Bronchial epithelial cell (primary cell): Measurements from ENCODE around the gene PRKAG2. TPM values are rescaled to one million over a fixed set of nuclear protein-coding genes. Genes with fewer than 3 reads are reported as not detected.

ENCODE experiments used
- DNase-seq: peaks from one replicate; pipeline ENCODE4 v3.0.0-alpha.2; 2010; ENCODE audit warnings: low read depth
- FAIRE-seq: peaks from 2 replicates; lab custom pipeline; 2011; peaks lifted over from hg19 to GRCh38; lab: Jason Lieb, UNC
- H3K27me3 ChIP-seq: 2 replicates; pipeline ENCODE4 v1.5.1; 2011; ENCODE audit warnings: low read length; ENCODE audit not compliant: control insufficient read depth, insufficient read depth
- H3K36me3 ChIP-seq: 2 replicates; pipeline ENCODE4 v1.5.1; 2011; ENCODE audit warnings: low read length; ENCODE audit not compliant: control insufficient read depth, insufficient read depth
- H3K4me3 ChIP-seq: 2 replicates; pipeline ENCODE4 v1.5.1; 2011; ENCODE audit warnings: mild to moderate bottlenecking, low read depth, low read length, control low read depth
- total RNA-seq: library from RNA; depleted of rRNA; stranded (reverse); fragments of >200 nt; gene quantifications from 2 replicates; pipeline ENCODE4 v1.2.1, GENCODE V29; 2014
- TF ChIP-seq, protein P1 (sequence below): IDR thresholded peaks from 2 replicates; pipeline ENCODE4 v1.5.1; 2011; ENCODE audit warnings: mild to moderate bottlenecking, moderate library complexity, low read length, control low read depth, inconsistent platforms; ENCODE audit not compliant: insufficient read depth, severe bottlenecking

PRKAG2 gene
- total RNA-seq, 1 donor from 2014 or later: 24.5 TPM

DNA sequence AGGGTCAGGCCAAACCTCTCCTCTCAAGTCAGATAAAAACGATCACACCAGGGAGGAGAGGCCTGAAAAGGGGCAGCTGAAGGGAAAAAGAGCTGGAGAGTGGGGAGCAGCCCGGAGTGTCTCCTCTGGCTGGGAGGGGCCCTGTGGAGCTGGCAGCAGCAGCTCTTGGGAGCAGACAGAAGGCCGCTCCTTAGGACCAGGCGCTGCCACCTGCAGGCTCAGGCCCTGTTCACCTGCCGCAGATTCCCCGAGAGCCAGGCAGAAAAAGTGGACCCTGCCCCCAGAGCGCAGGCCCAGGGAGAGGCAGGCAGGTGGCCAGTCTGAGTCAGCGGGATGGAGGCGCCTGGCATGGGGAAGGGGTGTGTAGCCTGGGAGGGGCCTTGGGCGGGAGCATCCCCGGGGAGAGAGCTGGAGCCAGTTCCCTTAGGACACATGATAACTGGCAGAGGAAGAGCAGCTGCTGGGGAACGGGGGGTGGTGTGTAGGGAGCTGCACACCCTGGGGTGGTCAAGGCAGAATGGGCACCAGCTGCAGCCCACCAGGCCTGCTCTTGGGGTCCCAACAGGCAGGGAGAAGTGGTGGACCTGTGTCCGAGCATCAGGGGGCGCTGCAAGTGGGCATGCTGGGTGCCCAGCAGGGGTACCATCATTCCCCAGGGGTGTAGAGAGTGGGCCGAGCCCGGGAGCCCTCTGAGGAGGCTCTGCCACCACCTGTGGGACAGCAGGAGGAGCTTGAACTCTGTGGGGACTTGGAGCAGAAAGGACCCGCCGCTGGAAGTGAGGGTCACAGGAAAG lies 180.0 kb downstream of the PRKAG2 start:
- Histone ChIP-seq H3K36me3 (no peaks in the 10 kb centered on the region), H3K27me3 (no peaks in the 10 kb centered on the region), H3K4me3 (no peak overlapping the region)
- no peak for FAIRE-seq
- DNase-seq: peak; percentile 33
- TF ChIP-seq, protein P1, sequence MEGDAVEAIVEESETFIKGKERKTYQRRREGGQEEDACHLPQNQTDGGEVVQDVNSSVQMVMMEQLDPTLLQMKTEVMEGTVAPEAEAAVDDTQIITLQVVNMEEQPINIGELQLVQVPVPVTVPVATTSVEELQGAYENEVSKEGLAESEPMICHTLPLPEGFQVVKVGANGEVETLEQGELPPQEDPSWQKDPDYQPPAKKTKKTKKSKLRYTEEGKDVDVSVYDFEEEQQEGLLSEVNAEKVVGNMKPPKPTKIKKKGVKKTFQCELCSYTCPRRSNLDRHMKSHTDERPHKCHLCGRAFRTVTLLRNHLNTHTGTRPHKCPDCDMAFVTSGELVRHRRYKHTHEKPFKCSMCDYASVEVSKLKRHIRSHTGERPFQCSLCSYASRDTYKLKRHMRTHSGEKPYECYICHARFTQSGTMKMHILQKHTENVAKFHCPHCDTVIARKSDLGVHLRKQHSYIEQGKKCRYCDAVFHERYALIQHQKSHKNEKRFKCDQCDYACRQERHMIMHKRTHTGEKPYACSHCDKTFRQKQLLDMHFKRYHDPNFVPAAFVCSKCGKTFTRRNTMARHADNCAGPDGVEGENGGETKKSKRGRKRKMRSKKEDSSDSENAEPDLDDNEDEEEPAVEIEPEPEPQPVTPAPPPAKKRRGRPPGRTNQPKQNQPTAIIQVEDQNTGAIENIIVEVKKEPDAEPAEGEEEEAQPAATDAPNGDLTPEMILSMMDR: peak; percentile 35

- DNase-seq: peak; percentile 79
- Histone ChIP-seq H3K27me3 (no peaks in the 10 kb centered on the region), H3K36me3 (no peaks in the 10 kb centered on the region), H3K4me3 (no peak overlapping the region)
- TF ChIP-seq, protein P1: no peak
- no peak for FAIRE-seq
Observed at GRCh38 chr7:151695951-151696541, 180.9 kb downstream of the PRKAG2 start.

DNA sequence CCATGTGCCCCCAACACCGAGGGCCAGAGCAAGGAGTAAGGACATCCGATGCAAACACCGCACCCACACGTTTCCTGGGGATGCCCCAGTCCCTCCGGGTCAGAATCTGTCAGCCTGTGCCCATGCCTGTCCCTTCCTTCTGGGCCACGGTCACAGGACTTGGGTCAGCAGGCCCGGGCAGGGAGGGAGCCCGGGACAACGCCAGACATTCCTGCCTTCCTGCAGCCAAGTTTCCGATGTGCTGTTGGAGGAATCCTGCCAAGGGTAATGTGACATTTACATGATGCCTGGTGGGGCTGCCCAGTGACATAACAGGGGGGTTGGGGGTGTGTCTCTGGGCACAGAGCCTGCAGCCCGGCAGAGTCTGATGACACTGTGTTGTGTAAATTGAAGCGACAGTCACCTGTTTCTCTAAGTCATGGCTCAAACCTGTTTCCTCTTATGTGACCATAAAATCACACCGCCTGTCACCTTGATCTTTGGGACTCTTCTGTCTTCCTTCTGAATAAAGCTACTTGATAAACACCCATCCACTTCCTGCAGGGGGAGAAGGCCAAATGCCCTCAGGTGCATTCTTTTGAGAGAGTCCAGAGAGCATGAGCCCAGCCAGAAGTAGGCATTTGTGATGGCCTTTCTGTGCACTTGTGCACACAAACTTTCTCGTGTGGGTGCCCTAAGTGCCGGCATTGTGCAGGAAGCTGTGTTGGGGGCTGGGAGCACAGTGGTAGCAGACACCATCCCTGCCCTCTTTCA lies 181.9 kb downstream of the PRKAG2 start:
- FAIRE-seq (peak; percentile 43), DNase-seq (no peak)
- no peaks in the 10 kb centered on the region for H3K36me3 ChIP-seq
- H3K4me3 ChIP-seq: no peak overlapping the region
- TF ChIP-seq, protein P1: no peak
- no peaks in the 10 kb centered on the region for H3K27me3 ChIP-seq

DNA sequence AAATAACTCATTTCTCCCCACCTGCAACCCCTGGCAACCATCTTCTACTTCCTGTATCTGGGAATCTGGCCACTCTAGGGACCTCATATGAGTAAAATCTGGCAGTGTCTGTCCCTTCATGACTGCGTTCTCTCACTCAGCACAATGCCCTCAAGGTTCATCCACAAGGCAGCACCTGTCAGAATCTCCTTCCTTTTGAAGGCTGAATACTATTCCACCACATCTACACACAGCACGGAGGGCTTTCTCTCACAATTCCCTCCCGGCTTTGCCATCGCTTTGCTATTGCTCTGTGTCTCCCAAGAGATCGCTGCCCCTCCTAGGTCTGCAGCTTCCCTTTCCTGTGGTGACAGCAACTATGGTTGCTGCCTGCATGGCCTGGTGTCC lies 182.5 kb downstream of the PRKAG2 start:
- FAIRE-seq (no peak), DNase-seq (no peak)
- H3K27me3 ChIP-seq: no peaks in the 10 kb centered on the region
- H3K36me3 ChIP-seq: no peaks in the 10 kb centered on the region
- TF ChIP-seq, protein P1: no peak
- H3K4me3 ChIP-seq: no peak overlapping the region

GRCh38 chr7:151693140-151693539 lies 183.8 kb downstream of the PRKAG2 start:
- FAIRE-seq (no peak), DNase-seq (no peak)
- Histone ChIP-seq H3K36me3 (no peaks in the 10 kb centered on the region), H3K4me3 (no peak overlapping the region), H3K27me3 (no peaks in the 10 kb centered on the region)
- TF ChIP-seq, protein P1: no peak
